ENCODE results near the gene PRMT1. TPM values are rescaled to one million over a fixed set of nuclear protein-coding genes. Genes with fewer than 3 reads are reported as not detected.

PRMT1 gene
- total and polyA plus RNA-seq, 9 of the 15 experiments (the other 6 are each of a cell fraction or from before 2014, with no cell fraction given): 13.3 to 464 (median 326) TPM

GRCh38 chr19:49641688-49642491 lies 35.2 kb upstream of the PRMT1 start, which contains the start of gene SCAF1 (continued):
- TF ChIP-seq CUX1 (CRISPR knock-in tag; IDR thresholded peaks at IDR 0.05) (no peak), CAMTA2 (CRISPR knock-in tag; conservative IDR thresholded peaks at IDR 0.05) (no peak), ZC3H4 (CRISPR knock-in tag; IDR thresholded peaks at IDR 0.05; ENCODE audit: borderline replicate concordance) (no peak; the same call in 1 of the 2 replicates), FOXK2 (conservative IDR thresholded peaks at IDR 0.05 in 1 of 2, IDR thresholded peaks at IDR 0.05 in 1 of 2; ENCODE audit: low read depth in 2 of 2) (peak in 1 of 2 experiments; percentile 61; a peak in 2 of 4 replicates), GABPB1 (CRISPR knock-in tag; IDR thresholded peaks at IDR 0.05) (peak; percentile 95), TFAM (CRISPR knock-in tag; conservative IDR thresholded peaks at IDR 0.05) (no peak), SRSF3 (IDR thresholded peaks at IDR 0.05; ENCODE audit: insufficient read depth, low read length) (no peak), VEZF1 (CRISPR knock-in tag; IDR thresholded peaks at IDR 0.05) (peak; percentile 86), HLTF (IDR thresholded peaks at IDR 0.05) (no peak), NFYB (IDR thresholded peaks at IDR 0.05; ENCODE audit: extremely low read depth, insufficient read length) (no peak), ETV5 (CRISPR knock-in tag; IDR thresholded peaks at IDR 0.05; ENCODE audit: low read depth) (no peak), HDAC6 (IDR thresholded peaks at IDR 0.05; ENCODE audit: low read depth, low read length) (no peak), THAP12 (CRISPR knock-in tag; IDR thresholded peaks at IDR 0.05) (peak; percentile 79), COPS2 (conservative IDR thresholded peaks at IDR 0.05) (no peak), DIDO1 (tag; IDR thresholded peaks at IDR 0.05; ENCODE audit: low read depth) (0 out of 2 replicates have a peak, but pooled peaks have one; percentile 28), ATF7 (IDR thresholded peaks at IDR 0.05) (peak; percentile 98), ZNF449 (CRISPR knock-in tag; IDR thresholded peaks at IDR 0.05) (no peak)
